ENCODE results near the gene DOCK8. TPM values are rescaled to one million over a fixed set of nuclear protein-coding genes. Genes with fewer than 3 reads are reported as not detected.
A peak's percentile ranks its signal among the peaks of the same experiment; 100 is the strongest.

The DOCK8 gene
- polyA plus RNA-seq, 1 donor: 15.2 TPM

- DNase-seq: no peak
These were observed 97.2 kb downstream of the DOCK8 start for GRCh38 chr9:311841-312240.

- no peak for DNase-seq
These were observed 98.1 kb downstream of the DOCK8 start for GRCh38 chr9:312596-313320.

- no peak for DNase-seq
These were observed 101.8 kb downstream of the DOCK8 start for GRCh38 chr9:316382-316965.

- no peak for DNase-seq
These were observed 104.0 kb downstream of the DOCK8 start for GRCh38 chr9:318646-319045.

GRCh38 chr9:324971-325370 is 110.3 kb downstream of the DOCK8 start:
- DNase-seq: no peak

- no peak for DNase-seq
These were observed 112.0 kb downstream of the DOCK8 start for GRCh38 chr9:326667-327066.

GRCh38 chr9:328453-328852 is 113.8 kb downstream of the DOCK8 start:
- DNase-seq: no peak

GRCh38 chr9:331197-331596 is 116.5 kb downstream of the DOCK8 start:
- no peak for DNase-seq

GRCh38 chr9:335373-335772 is 120.7 kb downstream of the DOCK8 start:
- DNase-seq: no peak

- no peak for DNase-seq
These were observed 121.4 kb downstream of the DOCK8 start for GRCh38 chr9:336039-336438.

- DNase-seq: no peak
These were observed 123.9 kb downstream of the DOCK8 start for GRCh38 chr9:338602-339001.

GRCh38 chr9:341634-342421 is 127.2 kb downstream of the DOCK8 start:
- DNase-seq: no peak

- no peak for DNase-seq
These were observed 129.1 kb downstream of the DOCK8 start for GRCh38 chr9:343773-344172.

- DNase-seq: no peak
These were observed 131.5 kb downstream of the DOCK8 start for GRCh38 chr9:346111-346571.

GRCh38 chr9:347667-348292 is 133.1 kb downstream of the DOCK8 start:
- DNase-seq: peak; percentile 46

- DNase-seq: no peak
These were observed 135.7 kb downstream of the DOCK8 start for GRCh38 chr9:350384-350783.

- DNase-seq: no peak
These were observed 137.3 kb downstream of the DOCK8 start for GRCh38 chr9:351916-352315.

- no peak for DNase-seq
These were observed 138.4 kb downstream of the DOCK8 start for GRCh38 chr9:353077-353476.

GRCh38 chr9:354453-354852 is 139.8 kb downstream of the DOCK8 start:
- no peak for DNase-seq

GRCh38 chr9:357560-357959 is 142.9 kb downstream of the DOCK8 start:
- DNase-seq: no peak

GRCh38 chr9:362561-363273 is 148.1 kb downstream of the DOCK8 start:
- DNase-seq: no peak

- no peak for DNase-seq
These were observed 148.6 kb downstream of the DOCK8 start for GRCh38 chr9:363274-363612.

All from left kidney (tissue), 2 donors.